ENCODE results near the gene TFPT.

The TFPT gene

DNA sequence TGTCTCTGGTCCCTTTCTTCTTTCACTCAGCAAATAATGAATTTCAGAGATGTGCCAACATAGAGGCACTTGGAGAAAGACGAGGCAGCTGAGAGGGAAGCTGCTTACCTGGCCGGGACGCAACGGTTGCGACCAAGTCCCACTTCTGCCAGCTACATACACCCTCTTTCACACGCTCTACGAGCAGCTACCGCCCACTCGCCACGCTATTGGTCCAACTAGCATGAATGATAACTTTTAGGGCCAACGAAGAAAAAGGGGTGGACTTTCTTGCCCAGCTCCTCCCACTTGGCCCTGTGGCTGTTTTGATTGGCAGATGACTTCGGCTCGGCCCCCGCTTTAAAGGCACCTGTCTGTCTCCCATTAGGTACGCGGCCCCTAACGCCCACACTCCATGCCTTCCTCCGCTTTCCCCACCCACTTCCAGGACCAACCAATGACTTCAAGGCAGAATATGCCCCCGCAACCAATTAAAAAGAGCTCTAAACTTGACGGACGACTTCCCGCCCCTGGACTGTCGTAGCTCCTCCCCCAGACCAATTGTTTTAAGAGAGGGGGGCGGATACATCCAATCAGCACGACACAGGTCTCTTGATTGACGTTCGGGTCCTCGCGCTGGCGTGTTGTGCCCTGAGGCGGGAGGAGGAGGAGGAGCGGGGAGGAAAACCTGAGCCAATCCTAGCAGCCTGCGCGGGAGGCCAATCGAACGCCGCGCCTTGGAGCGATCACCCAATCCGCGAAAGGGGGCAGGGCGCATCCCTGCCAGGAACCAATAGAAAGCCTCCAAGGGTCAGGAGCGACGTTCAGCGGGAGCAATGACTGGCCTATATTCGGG, 21.6 kb upstream of the TFPT start:
- Histone ChIP-seq H3K27me3 (peaks cover 4% of the 10 kb centered on the region), H3K4me1 (ENCODE audit: control insufficient read depth in 1 of 2, insufficient read depth in 1 of 2, low read depth in 1 of 2, low read length in 1 of 2) (peaks cover 34 to 37% of the 10 kb centered on the region in 2 experiments), H3K36me3 (peaks cover 7% of the 10 kb centered on the region), H3K4me3 (ENCODE audit: low read depth in 1 of 2, low read length in 1 of 2) (peak overlapping the region; percentile 76 to 99), H3K27ac (peak overlapping the region; percentile 91), H3K9me3 (no peaks in the 10 kb centered on the region)
- TF ChIP-seq, protein P1, sequence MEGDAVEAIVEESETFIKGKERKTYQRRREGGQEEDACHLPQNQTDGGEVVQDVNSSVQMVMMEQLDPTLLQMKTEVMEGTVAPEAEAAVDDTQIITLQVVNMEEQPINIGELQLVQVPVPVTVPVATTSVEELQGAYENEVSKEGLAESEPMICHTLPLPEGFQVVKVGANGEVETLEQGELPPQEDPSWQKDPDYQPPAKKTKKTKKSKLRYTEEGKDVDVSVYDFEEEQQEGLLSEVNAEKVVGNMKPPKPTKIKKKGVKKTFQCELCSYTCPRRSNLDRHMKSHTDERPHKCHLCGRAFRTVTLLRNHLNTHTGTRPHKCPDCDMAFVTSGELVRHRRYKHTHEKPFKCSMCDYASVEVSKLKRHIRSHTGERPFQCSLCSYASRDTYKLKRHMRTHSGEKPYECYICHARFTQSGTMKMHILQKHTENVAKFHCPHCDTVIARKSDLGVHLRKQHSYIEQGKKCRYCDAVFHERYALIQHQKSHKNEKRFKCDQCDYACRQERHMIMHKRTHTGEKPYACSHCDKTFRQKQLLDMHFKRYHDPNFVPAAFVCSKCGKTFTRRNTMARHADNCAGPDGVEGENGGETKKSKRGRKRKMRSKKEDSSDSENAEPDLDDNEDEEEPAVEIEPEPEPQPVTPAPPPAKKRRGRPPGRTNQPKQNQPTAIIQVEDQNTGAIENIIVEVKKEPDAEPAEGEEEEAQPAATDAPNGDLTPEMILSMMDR (IDR thresholded peaks at IDR 0.05): peak; percentile 32

DNA sequence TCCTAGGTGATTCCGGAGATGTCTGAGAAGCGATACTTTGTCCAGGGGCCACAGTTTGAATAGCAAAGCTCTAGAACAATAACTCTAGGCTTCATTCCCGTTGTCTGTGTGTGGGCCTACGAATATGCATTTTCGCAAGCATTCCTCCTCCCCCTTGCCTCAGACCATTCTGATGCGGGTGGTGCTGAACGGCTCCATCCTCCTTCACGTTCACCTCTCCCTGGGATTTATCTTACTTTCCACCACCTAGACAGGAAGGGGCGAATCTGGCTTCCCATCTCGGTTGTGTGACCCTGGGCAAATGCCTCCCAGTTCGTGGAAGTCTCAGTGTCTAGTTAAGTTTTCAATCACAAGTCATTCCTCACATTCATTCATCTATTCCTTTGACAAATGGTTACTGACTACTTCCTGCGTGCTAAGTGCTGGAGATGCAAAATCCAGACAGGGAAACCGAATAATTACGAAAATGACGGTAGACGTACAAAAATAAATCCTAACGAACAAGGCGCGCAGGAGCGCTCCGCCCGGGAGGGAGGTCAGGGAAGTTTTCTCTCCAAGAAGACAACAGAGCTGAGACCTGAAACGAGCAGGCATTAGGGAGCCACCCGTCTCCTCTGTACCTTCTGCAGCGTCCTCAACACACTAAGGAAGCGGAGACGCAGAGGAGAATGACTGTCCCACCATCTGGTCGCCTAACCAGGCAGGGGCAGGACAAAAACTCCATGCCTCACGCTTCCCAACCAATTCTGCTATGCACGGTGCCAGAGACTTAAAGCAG, 20.8 kb upstream of the TFPT start:
- Histone ChIP-seq H3K9me3 (no peaks in the 10 kb centered on the region), H3K4me3 (ENCODE audit: low read depth in 1 of 2, low read length in 1 of 2) (peak overlapping the region; percentile 58 to 64), H3K27me3 (peaks cover 4% of the 10 kb centered on the region), H3K4me1 (ENCODE audit: control insufficient read depth in 1 of 2, insufficient read depth in 1 of 2, low read depth in 1 of 2, low read length in 1 of 2) (peaks cover 34 to 37% of the 10 kb centered on the region in 2 experiments), H3K27ac (peak overlapping the region; percentile 91), H3K36me3 (peaks cover 14% of the 10 kb centered on the region)
- TF ChIP-seq, protein P1 (IDR thresholded peaks at IDR 0.05): no peak

DNA sequence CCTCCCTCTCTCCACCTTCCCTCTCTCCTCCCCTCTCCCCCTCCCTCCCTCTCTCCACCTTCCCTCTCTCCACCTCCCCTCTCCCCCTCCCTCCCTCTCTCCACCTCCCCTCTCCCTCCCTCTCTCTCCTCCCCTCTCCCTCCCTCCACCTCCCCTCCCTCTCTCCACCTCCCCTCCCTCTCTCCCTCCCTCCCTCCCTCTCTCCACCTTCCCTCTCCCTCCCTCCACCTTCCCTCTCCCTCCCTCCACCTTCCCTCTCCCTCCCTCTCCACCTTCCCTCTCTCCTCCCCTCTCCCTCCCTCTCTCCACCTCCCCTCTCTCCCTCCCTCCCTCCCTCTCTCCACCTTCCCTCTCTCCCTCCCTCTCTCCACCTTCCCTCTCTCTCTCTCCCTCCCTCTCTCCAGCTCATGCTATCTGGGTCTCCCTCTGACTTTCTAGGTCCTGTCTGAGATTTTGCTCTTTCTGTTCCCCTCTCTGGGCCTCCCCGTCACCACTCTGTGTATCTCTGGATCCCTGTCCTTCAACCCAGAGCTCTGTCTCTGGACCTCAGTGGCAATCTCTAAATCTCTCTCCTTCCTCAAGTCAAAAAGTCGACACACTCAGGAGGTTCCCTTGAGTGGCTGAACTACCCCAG, 18.6 kb upstream of the TFPT start:
- no peak overlapping the region for H3K4me3 ChIP-seq (ENCODE audit: low read depth in 1 of 2, low read length in 1 of 2)
- H3K36me3 ChIP-seq: peaks cover 32% of the 10 kb centered on the region
- H3K4me1 ChIP-seq (ENCODE audit: control insufficient read depth in 1 of 2, insufficient read depth in 1 of 2, low read depth in 1 of 2, low read length in 1 of 2): peaks cover 23 to 25% of the 10 kb centered on the region in 2 experiments
- H3K27me3 ChIP-seq: peaks cover 4% of the 10 kb centered on the region
- TF ChIP-seq, protein P1 (IDR thresholded peaks at IDR 0.05): no peak
- H3K9me3 ChIP-seq: no peaks in the 10 kb centered on the region
- H3K27ac ChIP-seq: no peak overlapping the region

DNA sequence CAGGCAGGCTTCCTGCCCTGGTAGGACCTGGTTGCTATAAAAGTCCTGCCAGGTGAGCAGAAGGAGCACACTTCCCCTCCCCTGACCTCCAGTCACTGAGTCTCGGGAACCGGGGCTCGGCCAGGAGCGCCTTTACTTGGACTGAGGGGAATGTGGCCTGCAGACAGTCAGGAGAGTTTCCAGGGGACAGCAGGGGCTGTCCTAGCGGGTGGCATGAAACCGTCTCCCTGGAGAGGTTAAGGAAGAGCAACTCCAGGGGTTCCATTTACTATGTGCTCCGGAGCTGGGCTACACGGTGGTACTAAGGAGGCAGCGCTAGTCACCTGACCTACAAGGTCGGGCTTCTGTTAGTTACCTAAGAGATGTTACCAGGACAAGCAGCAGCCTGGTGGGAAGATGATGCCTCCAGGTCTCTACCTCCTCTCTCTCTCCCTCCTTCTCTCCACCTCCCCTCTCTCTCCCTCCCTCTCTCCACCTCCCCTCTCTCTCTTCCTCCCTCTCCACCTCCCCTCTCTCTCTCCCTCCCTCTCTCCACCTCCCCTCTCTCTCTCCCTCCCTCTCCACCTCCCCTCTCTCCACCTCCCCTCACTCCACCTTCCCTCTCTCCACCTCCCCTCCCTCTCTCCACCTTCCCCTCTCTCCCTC, 18.0 kb upstream of the TFPT start:
- Histone ChIP-seq H3K27ac (no peak overlapping the region), H3K4me1 (ENCODE audit: control insufficient read depth in 1 of 2, insufficient read depth in 1 of 2, low read depth in 1 of 2, low read length in 1 of 2) (peaks cover 16 to 19% of the 10 kb centered on the region in 2 experiments), H3K27me3 (peaks cover 4% of the 10 kb centered on the region), H3K9me3 (no peaks in the 10 kb centered on the region), H3K36me3 (peaks cover 38% of the 10 kb centered on the region), H3K4me3 (ENCODE audit: low read depth in 1 of 2, low read length in 1 of 2) (no peak overlapping the region)
- TF ChIP-seq, protein P1 (IDR thresholded peaks at IDR 0.05): no peak

DNA sequence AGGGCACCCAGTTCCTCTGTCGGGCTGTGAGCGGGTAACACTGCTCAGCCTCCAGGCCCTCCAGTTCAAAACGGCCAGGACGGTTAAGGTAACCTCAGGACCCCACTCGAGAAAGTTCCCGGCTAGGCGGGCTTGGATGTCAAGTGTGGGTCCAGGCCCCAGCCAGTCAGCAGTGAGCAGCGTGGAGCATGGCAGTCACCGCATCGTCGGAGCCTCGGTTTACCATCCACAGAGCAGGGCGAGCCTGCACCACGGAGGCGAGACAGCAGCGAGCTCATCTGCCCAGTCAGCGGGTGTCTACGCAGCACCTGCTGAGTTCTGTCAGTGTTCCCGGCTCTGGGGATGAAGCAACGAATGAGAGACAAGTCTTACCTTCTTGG, 14.2 kb upstream of the TFPT start:
- TF ChIP-seq, protein P1 (IDR thresholded peaks at IDR 0.05): no peak
- H3K36me3 ChIP-seq: peaks cover 76% of the 10 kb centered on the region
- H3K27me3 ChIP-seq: no peaks in the 10 kb centered on the region
- H3K27ac ChIP-seq: no peak overlapping the region
- no peaks in the 10 kb centered on the region for H3K9me3 ChIP-seq
- no peaks in the 10 kb centered on the region for H3K4me1 ChIP-seq (ENCODE audit: control insufficient read depth in 1 of 2, insufficient read depth in 1 of 2, low read depth in 1 of 2, low read length in 1 of 2)
- H3K4me3 ChIP-seq (ENCODE audit: low read depth in 1 of 2, low read length in 1 of 2): no peak overlapping the region

Measured in neutrophil (primary cell).